Measurements from ENCODE around the gene KCNQ1. TPM values are rescaled to one million over a fixed set of nuclear protein-coding genes. Genes with fewer than 3 reads are reported as not detected.

The KCNQ1 gene
- total RNA-seq, 1 experiment from 2014 or later: 9.2 TPM

DNA sequence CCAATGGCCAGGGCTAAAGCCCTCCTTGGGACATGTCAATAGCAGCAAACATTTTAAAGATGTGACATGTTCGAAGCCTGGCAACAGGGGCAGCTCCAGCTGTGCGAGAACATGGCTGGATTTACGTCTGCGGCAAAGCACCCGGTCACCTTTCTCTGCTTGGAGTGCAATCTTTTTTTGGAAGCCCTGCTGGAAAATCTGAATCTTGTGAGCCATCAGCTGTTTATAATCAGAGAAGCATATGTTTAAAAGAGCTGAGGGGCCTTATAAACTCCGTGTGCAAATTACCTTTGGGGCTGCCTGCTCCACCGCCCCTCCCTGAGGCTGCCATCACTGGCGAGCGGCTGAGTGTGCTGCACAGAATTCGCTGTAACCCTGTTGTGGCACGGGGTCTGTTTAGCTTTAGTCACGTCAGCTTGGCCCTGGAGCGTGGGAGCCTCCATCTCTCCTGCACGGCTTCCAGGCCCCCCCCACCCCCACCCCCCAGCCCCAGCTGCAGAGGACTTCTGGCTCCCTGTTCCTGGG lies 264.0 kb downstream of the KCNQ1 start:
- Mint-ChIP-seq H3K4me3 (ENCODE audit: low read depth, unreplicated experiment) (no peak overlapping the region), H3K4me1 (ENCODE audit: low read depth, unreplicated experiment) (no peaks in the 10 kb centered on the region), H3K36me3 (ENCODE audit: insufficient read depth, unreplicated experiment) (no peaks in the 10 kb centered on the region), H3K9me3 (ENCODE audit: low read depth, unreplicated experiment) (no peaks in the 10 kb centered on the region), H3K27me3 (ENCODE audit: unreplicated experiment) (peaks cover 44% of the 10 kb centered on the region), H3K27ac (ENCODE audit: unreplicated experiment) (no peak overlapping the region)
- TF ChIP-seq, protein P1, sequence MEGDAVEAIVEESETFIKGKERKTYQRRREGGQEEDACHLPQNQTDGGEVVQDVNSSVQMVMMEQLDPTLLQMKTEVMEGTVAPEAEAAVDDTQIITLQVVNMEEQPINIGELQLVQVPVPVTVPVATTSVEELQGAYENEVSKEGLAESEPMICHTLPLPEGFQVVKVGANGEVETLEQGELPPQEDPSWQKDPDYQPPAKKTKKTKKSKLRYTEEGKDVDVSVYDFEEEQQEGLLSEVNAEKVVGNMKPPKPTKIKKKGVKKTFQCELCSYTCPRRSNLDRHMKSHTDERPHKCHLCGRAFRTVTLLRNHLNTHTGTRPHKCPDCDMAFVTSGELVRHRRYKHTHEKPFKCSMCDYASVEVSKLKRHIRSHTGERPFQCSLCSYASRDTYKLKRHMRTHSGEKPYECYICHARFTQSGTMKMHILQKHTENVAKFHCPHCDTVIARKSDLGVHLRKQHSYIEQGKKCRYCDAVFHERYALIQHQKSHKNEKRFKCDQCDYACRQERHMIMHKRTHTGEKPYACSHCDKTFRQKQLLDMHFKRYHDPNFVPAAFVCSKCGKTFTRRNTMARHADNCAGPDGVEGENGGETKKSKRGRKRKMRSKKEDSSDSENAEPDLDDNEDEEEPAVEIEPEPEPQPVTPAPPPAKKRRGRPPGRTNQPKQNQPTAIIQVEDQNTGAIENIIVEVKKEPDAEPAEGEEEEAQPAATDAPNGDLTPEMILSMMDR (IDR thresholded peaks at IDR 0.05; ENCODE audit: unreplicated experiment): no peak
- no TSS peak for BruUV-seq (replicated peaks)
- DNase-seq: no peak
- CTCF ChIA-PET: no interaction called here
- intact Hi-C loops (cut with micrococcal nuclease; ENCODE audit: unreplicated experiment): no loop called here

DNA sequence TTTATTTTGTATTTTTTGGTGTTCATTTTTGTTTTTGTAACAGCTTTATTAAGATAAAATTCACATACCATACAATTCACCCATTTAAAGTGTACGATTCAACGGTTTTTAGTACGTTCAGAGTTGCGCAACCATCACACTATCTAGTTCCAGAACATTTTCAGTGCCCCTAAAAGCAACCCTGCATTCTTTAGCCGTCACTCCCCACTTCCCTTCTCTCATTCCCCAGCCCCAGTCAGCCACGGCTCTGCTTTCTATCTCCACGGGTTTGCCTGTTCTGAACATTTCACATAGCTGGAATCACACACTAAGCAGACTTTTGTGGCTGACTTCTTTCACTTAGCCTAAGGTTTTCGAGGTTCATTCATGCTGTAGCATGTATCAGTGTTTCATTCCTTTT lies 264.6 kb downstream of the KCNQ1 start:
- BruUV-seq (replicated peaks): no TSS peak
- Mint-ChIP-seq H3K27ac (ENCODE audit: unreplicated experiment) (no peak overlapping the region), H3K9me3 (ENCODE audit: low read depth, unreplicated experiment) (no peaks in the 10 kb centered on the region), H3K36me3 (ENCODE audit: insufficient read depth, unreplicated experiment) (no peaks in the 10 kb centered on the region), H3K4me3 (ENCODE audit: low read depth, unreplicated experiment) (no peak overlapping the region), H3K27me3 (ENCODE audit: unreplicated experiment) (peaks cover 50% of the 10 kb centered on the region), H3K4me1 (ENCODE audit: low read depth, unreplicated experiment) (no peaks in the 10 kb centered on the region)
- CTCF ChIA-PET: no interaction called here
- no peak for DNase-seq
- intact Hi-C loops (cut with micrococcal nuclease; ENCODE audit: unreplicated experiment): no loop called here
- TF ChIP-seq, protein P1 (IDR thresholded peaks at IDR 0.05; ENCODE audit: unreplicated experiment): no peak

DNA sequence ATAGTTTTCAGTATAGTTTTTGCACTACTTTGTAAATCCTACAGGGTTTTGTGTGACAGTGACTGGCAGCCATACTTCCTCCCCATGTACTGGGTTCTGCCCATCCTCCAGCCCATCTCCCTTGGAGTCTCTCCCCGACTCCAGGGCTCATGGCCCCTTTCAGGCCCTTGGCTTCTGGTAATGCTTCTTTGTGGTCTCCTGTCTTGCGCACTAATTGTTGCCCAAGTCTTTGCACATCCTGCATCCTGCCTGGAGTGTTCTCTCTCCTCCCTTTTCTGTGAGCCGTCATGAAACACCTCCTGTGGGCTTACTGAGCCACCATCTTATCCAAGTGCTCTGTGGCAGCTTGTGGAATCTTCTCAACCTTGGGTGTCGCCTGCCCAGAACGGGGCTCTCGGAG lies 266.4 kb downstream of the KCNQ1 start:
- H3K27ac Mint-ChIP-seq (ENCODE audit: unreplicated experiment): no peak overlapping the region
- intact Hi-C loops (cut with micrococcal nuclease; ENCODE audit: unreplicated experiment): no loop called here
- no TSS peak for BruUV-seq (replicated peaks)

DNA sequence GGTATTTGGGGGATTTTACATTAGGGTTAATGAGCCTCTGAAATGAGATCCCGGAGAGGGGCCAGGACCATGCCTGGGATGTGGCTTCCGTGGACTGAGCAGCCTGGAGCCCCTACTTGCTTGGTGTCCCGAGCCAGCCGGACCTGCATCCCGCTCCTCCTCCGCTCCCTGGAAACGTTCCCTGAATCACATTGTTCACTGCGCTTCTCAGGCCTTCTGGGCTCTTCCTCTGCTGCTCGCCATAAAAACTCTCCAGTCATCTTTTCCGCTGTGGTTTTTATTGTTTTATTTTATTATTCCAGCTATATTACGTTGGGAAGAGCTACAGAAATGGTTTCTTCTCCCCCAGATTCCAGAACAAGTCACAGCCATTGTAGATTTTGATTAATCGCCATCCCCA lies 268.3 kb downstream of the KCNQ1 start:
- intact Hi-C loops (cut with micrococcal nuclease; ENCODE audit: unreplicated experiment): no loop called here
- CTCF ChIA-PET: no interaction called here
- TF ChIP-seq, protein P1 (IDR thresholded peaks at IDR 0.05; ENCODE audit: unreplicated experiment): no peak
- H3K9me3 Mint-ChIP-seq (ENCODE audit: low read depth, unreplicated experiment): no peaks in the 10 kb centered on the region
- H3K27ac Mint-ChIP-seq (ENCODE audit: unreplicated experiment): no peak overlapping the region
- no peaks in the 10 kb centered on the region for H3K36me3 Mint-ChIP-seq (ENCODE audit: insufficient read depth, unreplicated experiment)
- no TSS peak for BruUV-seq (replicated peaks)
- H3K27me3 Mint-ChIP-seq (ENCODE audit: unreplicated experiment): peaks cover 71% of the 10 kb centered on the region
- DNase-seq: no peak
- H3K4me1 Mint-ChIP-seq (ENCODE audit: low read depth, unreplicated experiment): no peaks in the 10 kb centered on the region
- H3K4me3 Mint-ChIP-seq (ENCODE audit: low read depth, unreplicated experiment): no peak overlapping the region

More for the DNA sequence above, 266.4 kb downstream of the KCNQ1 start:
- no peak for DNase-seq
- Mint-ChIP-seq H3K4me3 (ENCODE audit: low read depth, unreplicated experiment) (no peak overlapping the region), H3K36me3 (ENCODE audit: insufficient read depth, unreplicated experiment) (no peaks in the 10 kb centered on the region), H3K9me3 (ENCODE audit: low read depth, unreplicated experiment) (no peaks in the 10 kb centered on the region), H3K4me1 (ENCODE audit: low read depth, unreplicated experiment) (no peaks in the 10 kb centered on the region), H3K27me3 (ENCODE audit: unreplicated experiment) (peaks cover 58% of the 10 kb centered on the region)
- CTCF ChIA-PET: no interaction called here
- TF ChIP-seq, protein P1 (IDR thresholded peaks at IDR 0.05; ENCODE audit: unreplicated experiment): no peak

All from Calu3 (cell line).